Trophoblast cell (in vitro differentiated cells and primary cell): Measurements from ENCODE around the gene TEX261. TPM values are rescaled to one million over a fixed set of nuclear protein-coding genes. Genes with fewer than 3 reads are reported as not detected.
"Not testable (repeated sequence)": the region's sequence is repeated elsewhere in the genome, so short reads cannot be mapped to it uniquely, and the experiment has no call there.

Experiments
- DNase-seq, 2 donors: peaks; one replicate each; pipeline ENCODE4 v3.0.0-alpha.2; 2016
- H2AFZ ChIP-seq: 2 replicates; pipeline ENCODE4 v1.6.1; 2013; ENCODE audit warnings: low read length, moderate library complexity, mild to moderate bottlenecking; ENCODE audit not compliant: insufficient read depth, poor library complexity
- H2AK5ac ChIP-seq: 2 replicates; pipeline ENCODE4 v1.6.1; 2013; ENCODE audit warnings: mild to moderate bottlenecking, low read length
- H2BK120ac ChIP-seq: 2 replicates; pipeline ENCODE4 v1.6.1; 2013; ENCODE audit warnings: low read length, mild to moderate bottlenecking, moderate library complexity; ENCODE audit not compliant: insufficient read depth, poor library complexity
- H2BK12ac ChIP-seq: 2 replicates; pipeline ENCODE4 v1.6.1; 2013; ENCODE audit warnings: mild to moderate bottlenecking, low read length, moderate library complexity
- H2BK5ac ChIP-seq: 2 replicates; pipeline ENCODE4 v1.6.1; 2013; ENCODE audit warnings: low read length, low read depth, moderate library complexity, mild to moderate bottlenecking; ENCODE audit not compliant: poor library complexity
- H3K14ac ChIP-seq: 2 replicates; pipeline ENCODE4 v1.6.1; 2013; ENCODE audit warnings: mild to moderate bottlenecking, low read length
- H3K18ac ChIP-seq: 2 replicates; pipeline ENCODE4 v1.6.1; 2013; ENCODE audit warnings: mild to moderate bottlenecking, low read length
- H3K23ac ChIP-seq: 2 replicates; pipeline ENCODE4 v1.6.1; 2013; ENCODE audit warnings: low read length
- H3K27ac ChIP-seq: 2 replicates; pipeline ENCODE4 v1.5.1; 2013; ENCODE audit warnings: low read depth, mild to moderate bottlenecking, inconsistent platforms, low read length, moderate library complexity
- H3K27me3 ChIP-seq: 2 replicates; pipeline ENCODE4 v1.6.1; 2013; ENCODE audit warnings: inconsistent platforms, mild to moderate bottlenecking, low read length, moderate library complexity; ENCODE audit not compliant: insufficient read depth
- H3K36me3 ChIP-seq, 2 experiments: 1 replicate in 1 of 2; 2 replicates in 1 of 2; pipeline ENCODE4 v1.6.1; 2013; ENCODE audit warnings: low read length in 2 of 2, mild to moderate bottlenecking in 2 of 2, moderate library complexity in 1 of 2; ENCODE audit not compliant: insufficient read depth in 2 of 2, control insufficient read depth in 1 of 2
- H3K4ac ChIP-seq: 2 replicates; pipeline ENCODE4 v1.6.1; 2013; ENCODE audit warnings: low read depth, mild to moderate bottlenecking, low read length, moderate library complexity
- H3K4me1 ChIP-seq, 2 experiments: 1 replicate in 1 of 2; 2 replicates in 1 of 2; pipeline ENCODE4 v1.6.1; 2013; ENCODE audit warnings: low read length in 2 of 2, mild to moderate bottlenecking in 2 of 2, moderate library complexity in 1 of 2; ENCODE audit not compliant: insufficient read depth in 2 of 2, control insufficient read depth in 1 of 2
- H3K4me2 ChIP-seq: 2 replicates; pipeline ENCODE4 v1.6.1; 2013; ENCODE audit warnings: inconsistent platforms, mild to moderate bottlenecking, low read length, moderate library complexity
- H3K4me3 ChIP-seq: 2 replicates; pipeline ENCODE4 v1.5.1; 2013; ENCODE audit warnings: mild to moderate bottlenecking, low read depth, low read length, inconsistent platforms
- H3K79me1 ChIP-seq: one replicate; pipeline ENCODE4 v1.6.1; 2013; ENCODE audit warnings: low read length
- H3K79me2 ChIP-seq: 2 replicates; pipeline ENCODE4 v1.6.1; 2013; ENCODE audit warnings: low read length, mild to moderate bottlenecking; ENCODE audit not compliant: control insufficient read depth, insufficient read depth, poor library complexity
- H3K9ac ChIP-seq: 2 replicates; pipeline ENCODE4 v1.6.1; 2013; ENCODE audit warnings: mild to moderate bottlenecking, low read length
- H3K9me3 ChIP-seq: 2 replicates; pipeline ENCODE4 v1.6.1; 2013; ENCODE audit warnings: low read depth, mild to moderate bottlenecking, control low read depth, inconsistent platforms, low read length; ENCODE audit not compliant: insufficient read depth
- H4K12ac ChIP-seq: 2 replicates; pipeline ENCODE4 v1.6.1; 2013; ENCODE audit warnings: low read depth, mild to moderate bottlenecking, low read length, moderate library complexity
- H4K8ac ChIP-seq: 2 replicates; pipeline ENCODE4 v1.6.1; 2013; ENCODE audit warnings: low read depth, mild to moderate bottlenecking, low read length, moderate library complexity
- H4K91ac ChIP-seq: one replicate; pipeline ENCODE4 v1.6.1; 2013; ENCODE audit warnings: low read depth, mild to moderate bottlenecking, low read length, moderate library complexity
- WGBS: extraction: QIAGEN DNeasy Blood & Tissue Kit; methylation state at CpG from one replicate; pipeline ENCODE4 v1.1.7; 2013; ENCODE audit warnings: missing lambda C conversion rate; ENCODE audit not compliant: insufficient read length, insufficient coverage; ENCODE audit errors: extremely low coverage; 5-methylcytosine and 5-hydroxymethylcytosine counted together
- polyA plus RNA-seq: library from polyadenylated mRNA; stranded (reverse); fragments of 200-250 nt; gene quantifications from 2 replicates; pipeline ENCODE4 v1.2.3, GENCODE V29; 2013

TEX261 gene
- polyA plus RNA-seq: 44.4 and 47.5 TPM in 2 replicates

DNA sequence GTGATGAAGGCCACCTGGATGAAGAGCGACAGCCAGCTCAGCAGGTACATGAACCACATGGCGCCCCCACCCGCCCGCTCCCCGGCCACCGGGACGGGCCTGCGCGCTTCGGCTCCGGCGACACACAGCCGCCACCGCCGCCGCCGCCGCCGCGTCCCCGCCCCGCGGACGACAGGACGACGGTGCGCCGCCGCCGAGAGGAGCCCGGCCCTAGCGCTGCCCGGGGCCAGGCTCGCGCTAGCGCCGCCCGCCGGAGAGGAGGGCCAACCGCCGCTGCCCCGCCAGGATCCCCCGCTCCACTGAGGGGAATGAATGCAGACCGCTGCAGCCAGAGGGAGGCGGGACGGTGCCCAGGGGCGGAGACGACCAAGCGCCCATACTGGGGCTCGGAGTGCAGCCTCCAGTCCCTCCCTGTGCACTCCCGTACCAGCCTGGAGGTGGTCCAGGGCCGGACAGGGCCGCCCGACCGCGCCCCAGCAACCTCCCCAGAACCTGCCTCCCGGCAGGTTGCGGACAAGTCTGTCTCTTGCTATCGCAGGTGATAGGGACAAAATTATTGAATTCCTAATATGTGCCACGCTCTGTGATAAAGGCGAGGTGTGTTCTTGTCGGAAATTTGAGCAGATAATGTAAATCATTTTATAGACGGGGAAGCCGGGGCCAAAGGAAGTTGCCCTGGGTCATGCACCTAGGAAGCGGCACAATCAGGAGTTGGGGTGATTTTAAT is at the start of gene TEX261:
Gene TEX261, minus strand, starts transcription at position 175 of the 727 bp plus-strand sequence. Its CDS starts 116 bp downstream, at position 59.
- no peak within 1 kb of the TSS for H2AK5ac ChIP-seq
- H3K9ac ChIP-seq: peak within 1 kb of the TSS; percentile 95
- peak within 1 kb of the TSS; percentile 37 for H4K91ac ChIP-seq
- DNase-seq: peak; percentile 78 to 92
- peak within 1 kb of the TSS; percentile 96 for H3K4me2 ChIP-seq
- peaks cover 3% of the 10 kb centered on the region for H3K79me2 ChIP-seq
- peak within 1 kb of the TSS; percentile 35 for H2BK120ac ChIP-seq
- peak within 1 kb of the TSS; percentile 58 for H4K12ac ChIP-seq
- H3K4me3 ChIP-seq: peak within 1 kb of the TSS; percentile 96
- H2BK5ac ChIP-seq: no peak within 1 kb of the TSS
- H3K18ac ChIP-seq: peak within 1 kb of the TSS; percentile 41
- H3K27me3 ChIP-seq: no peaks in the 10 kb centered on the region
- H3K14ac ChIP-seq: peak within 1 kb of the TSS; percentile 58
- no peak within 1 kb of the TSS for H3K23ac ChIP-seq
- peak within 1 kb of the TSS; percentile 91 for H2AFZ ChIP-seq
- H2BK12ac ChIP-seq: no peak within 1 kb of the TSS
- peaks cover 13 to 20% of the 10 kb centered on the region in 2 experiments for H3K36me3 ChIP-seq
- H3K4me1 ChIP-seq: peaks cover 6 to 15% of the 10 kb centered on the region in 2 experiments
- no CpG with 5 or more reads among the region's 65 CpGs for WGBS
- H3K79me1 ChIP-seq: peaks cover 6% of the 10 kb centered on the region
- H3K4ac ChIP-seq: peak within 1 kb of the TSS; percentile 73
- H4K8ac ChIP-seq: peak within 1 kb of the TSS; percentile 77
- H3K9me3 ChIP-seq: no peaks in the 10 kb centered on the region
- H3K27ac ChIP-seq: no peak within 1 kb of the TSS

DNA sequence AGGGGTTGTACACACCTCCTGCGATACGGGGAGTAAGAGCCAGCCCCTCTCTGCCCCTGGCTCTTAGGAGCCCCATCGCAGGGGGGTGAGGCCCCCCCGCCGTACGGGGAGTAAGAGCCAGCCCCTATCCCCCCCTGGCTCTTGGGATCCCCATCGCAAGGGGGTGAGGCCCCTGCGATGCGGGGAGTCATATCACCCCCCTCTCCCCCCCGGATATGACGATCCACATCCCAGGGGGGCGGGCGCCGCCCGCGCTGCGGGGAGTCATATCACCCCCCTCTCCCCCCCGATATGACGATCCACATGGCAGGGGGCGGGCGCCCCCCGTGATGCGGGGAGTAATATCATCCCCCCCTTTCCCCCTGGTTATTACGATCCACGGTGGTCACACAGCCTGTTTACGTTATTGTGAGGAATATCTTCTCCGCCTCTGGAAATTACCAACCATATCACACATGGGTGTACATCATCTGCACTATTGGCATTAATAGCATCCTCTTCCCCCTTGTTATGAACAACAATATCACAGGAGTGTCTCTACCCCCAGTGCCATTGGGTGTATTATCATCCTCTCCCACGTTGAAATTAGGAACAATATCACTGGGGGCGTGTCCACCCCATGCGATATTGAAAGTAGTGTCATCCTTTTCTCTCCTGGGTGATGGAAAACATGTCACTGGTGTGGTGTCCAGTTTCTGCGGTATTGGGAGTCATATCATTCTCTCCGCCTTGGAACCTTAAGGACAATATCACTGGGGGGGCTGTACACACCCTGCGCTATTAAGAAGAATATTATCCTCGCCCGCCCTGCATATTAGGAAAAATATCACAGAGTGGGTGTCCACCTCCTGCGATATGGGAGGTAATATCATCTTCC is 49.1 kb upstream of the TEX261 start:
- H3K4me1 ChIP-seq: peaks cover 10 to 23% of the 10 kb centered on the region in 2 experiments
- H3K18ac ChIP-seq: no peak overlapping the region
- no peak overlapping the region for H4K91ac ChIP-seq
- no peak overlapping the region for H3K4ac ChIP-seq
- H3K23ac ChIP-seq: no peak overlapping the region
- H3K9me3 ChIP-seq: no peaks in the 10 kb centered on the region
- H2BK5ac ChIP-seq: no peak overlapping the region
- H2BK120ac ChIP-seq: no peak overlapping the region
- no peak overlapping the region for H4K8ac ChIP-seq
- no peak overlapping the region for H4K12ac ChIP-seq
- no peak overlapping the region for H3K4me2 ChIP-seq
- WGBS: no CpG with 5 or more reads among the region's 36 CpGs
- H3K36me3 ChIP-seq: no peaks in the 10 kb centered on the region
- DNase-seq: no peak
- no peak overlapping the region for H2AK5ac ChIP-seq
- H3K14ac ChIP-seq: no peak overlapping the region
- no peak overlapping the region for H3K4me3 ChIP-seq
- H3K9ac ChIP-seq: no peak overlapping the region
- no peak overlapping the region for H2AFZ ChIP-seq
- no peaks in the 10 kb centered on the region for H3K79me2 ChIP-seq
- no peaks in the 10 kb centered on the region for H3K27me3 ChIP-seq
- H3K79me1 ChIP-seq: peaks cover 7% of the 10 kb centered on the region
- no peak overlapping the region for H2BK12ac ChIP-seq
- H3K27ac ChIP-seq: no peak overlapping the region

DNA sequence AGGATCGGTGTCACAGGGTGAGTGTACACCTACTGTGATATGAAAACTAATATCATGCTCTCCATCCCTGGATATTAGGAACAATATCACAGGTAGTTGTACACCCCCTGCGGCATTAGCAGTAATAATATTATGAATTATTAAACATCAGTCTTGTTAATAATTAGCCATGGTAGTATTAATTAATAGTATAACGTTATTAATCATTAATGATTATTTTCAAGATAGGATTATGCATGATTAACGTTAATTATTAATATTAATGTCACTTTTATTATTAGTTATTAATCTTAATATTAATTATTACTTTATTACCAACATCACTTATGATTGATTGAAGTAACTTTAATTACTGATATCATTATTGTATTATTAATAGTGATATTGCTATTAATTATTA is 47.6 kb upstream of the TEX261 start:
- no peaks in the 10 kb centered on the region for H3K79me1 ChIP-seq
- H3K27ac ChIP-seq: no peak overlapping the region

DNA sequence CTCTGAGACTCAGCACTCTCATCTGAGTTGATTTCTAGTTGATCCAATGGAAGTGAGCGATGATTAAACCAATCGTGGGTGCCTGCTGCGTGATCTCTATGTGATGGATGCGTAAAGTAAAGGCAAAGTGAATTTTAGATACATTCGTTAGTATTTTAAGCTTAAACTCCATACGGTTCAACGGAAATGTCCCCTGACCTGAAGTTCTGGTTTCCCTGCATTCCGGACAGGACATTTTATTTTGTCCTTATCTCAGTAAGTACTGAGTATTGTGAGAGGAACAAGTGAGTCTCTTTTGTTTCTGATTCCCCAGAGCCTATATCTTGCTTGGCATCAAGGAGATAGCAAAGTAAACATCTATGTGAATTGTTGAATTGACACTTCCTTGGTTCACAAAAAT is 41.6 kb upstream of the TEX261 start:
- H3K27ac ChIP-seq, H3K4me2 ChIP-seq, H3K9ac ChIP-seq, H2BK12ac ChIP-seq, H2AFZ ChIP-seq, H2BK120ac ChIP-seq, H3K36me3 ChIP-seq, H3K14ac ChIP-seq, H3K23ac ChIP-seq, H3K4me1 ChIP-seq, H3K4ac ChIP-seq, H4K8ac ChIP-seq, H3K4me3 ChIP-seq, H3K9me3 ChIP-seq, H2AK5ac ChIP-seq, H3K79me2 ChIP-seq, H2BK5ac ChIP-seq, H3K27me3 ChIP-seq, H4K12ac ChIP-seq, H3K79me1 ChIP-seq, H4K91ac ChIP-seq, H3K18ac ChIP-seq: not testable (repeated sequence)
- peak; percentile 82 to 94 for DNase-seq
- WGBS: no CpG with 5 or more reads among the region's 8 CpGs

More for the DNA sequence above, 47.6 kb upstream of the TEX261 start:
- Histone ChIP-seq H4K8ac (no peak overlapping the region), H3K27me3 (no peaks in the 10 kb centered on the region), H2BK5ac (no peak overlapping the region), H3K14ac (no peak overlapping the region), H2BK12ac (no peak overlapping the region), H3K23ac (no peak overlapping the region), H2BK120ac (no peak overlapping the region), H3K4ac (no peak overlapping the region), H4K12ac (no peak overlapping the region), H3K9ac (no peak overlapping the region), H2AFZ (no peak overlapping the region), H3K4me3 (no peak overlapping the region), H3K9me3 (no peaks in the 10 kb centered on the region), H3K36me3 (no peaks in the 10 kb centered on the region), H3K4me1 (peaks cover 0 to 9% of the 10 kb centered on the region in 2 experiments), H3K4me2 (no peak overlapping the region), H3K79me2 (no peaks in the 10 kb centered on the region), H3K18ac (no peak overlapping the region), H4K91ac (no peak overlapping the region), H2AK5ac (no peak overlapping the region)
- WGBS: no CpG with 5 or more reads among the region's 4 CpGs
- no peak for DNase-seq
